HG03432 (cell line): ENCODE results near the gene IL26.

Experiments
- ATAC-seq: cut with Tn5 transposase; IDR thresholded peaks from one replicate; pipeline ENCODE4 v1.9.1; 2021; ENCODE audit warnings: mild to moderate bottlenecking, moderate library complexity; ENCODE audit not compliant: unreplicated experiment

The IL26 gene, protein sequence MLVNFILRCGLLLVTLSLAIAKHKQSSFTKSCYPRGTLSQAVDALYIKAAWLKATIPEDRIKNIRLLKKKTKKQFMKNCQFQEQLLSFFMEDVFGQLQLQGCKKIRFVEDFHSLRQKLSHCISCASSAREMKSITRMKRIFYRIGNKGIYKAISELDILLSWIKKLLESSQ

DNA sequence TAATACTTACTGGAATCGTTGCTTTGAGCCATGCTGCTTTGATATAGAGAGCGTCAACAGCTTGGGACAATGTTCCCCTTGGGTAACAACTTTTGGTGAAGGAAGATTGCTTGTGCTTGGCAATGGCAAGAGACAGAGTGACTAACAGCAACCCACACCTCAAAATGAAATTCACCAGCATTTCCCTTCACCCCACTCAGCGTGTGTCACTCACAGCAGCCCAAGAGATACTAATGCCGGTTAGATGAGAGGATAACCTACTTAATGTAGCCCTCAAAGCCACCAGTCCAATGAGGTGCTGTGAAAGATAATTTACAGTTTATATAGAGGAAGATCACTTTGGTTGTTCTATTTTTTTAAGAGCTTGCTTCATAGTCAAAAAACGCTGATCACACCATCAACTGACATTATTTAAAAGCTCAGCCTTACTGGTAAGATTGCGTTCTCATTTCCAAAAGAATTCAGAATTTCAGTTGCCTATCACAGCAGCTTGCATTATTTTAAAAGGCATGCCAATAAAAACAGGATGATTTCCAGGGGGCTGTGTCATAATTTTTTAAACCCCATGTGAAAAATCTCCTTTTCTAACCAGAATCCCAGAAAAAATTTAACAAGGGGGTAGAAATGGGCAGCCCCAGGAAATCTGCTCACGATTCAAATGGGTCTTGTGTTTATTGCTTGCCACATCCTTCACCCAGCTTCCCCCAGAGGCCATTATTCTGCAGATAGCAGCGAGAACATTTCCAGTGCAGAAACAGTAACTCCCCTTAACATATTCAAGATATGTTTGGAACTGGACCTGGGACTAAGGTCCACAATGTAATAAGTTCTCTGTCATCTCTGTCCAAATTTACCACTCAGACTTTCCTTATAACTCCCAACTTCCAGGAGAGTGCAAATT lies at the start of gene IL26:
Gene IL26 (minus strand): TSS at position 235 of the 901 bp plus-strand sequence. CDS start 54 bp downstream, at position 181.
- no peak for ATAC-seq

DNA sequence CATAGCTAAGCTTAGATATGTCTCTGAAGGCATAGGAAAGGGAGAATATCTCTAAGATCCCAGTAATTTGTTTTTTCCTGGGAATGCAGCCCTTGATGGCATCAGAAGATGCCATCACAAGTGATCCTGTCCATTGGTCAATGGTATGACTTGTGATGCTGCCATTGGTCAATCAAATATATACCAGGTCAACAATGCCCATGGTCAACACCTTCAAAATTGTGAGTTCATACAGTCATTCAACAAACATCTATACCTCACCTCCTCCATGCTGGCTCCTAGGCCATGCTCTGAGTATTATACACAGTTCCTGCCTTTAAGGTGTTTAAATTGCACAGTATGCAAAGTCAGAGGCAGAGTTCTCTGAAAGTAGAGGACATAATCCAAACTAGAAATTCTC lies 47.1 kb upstream of the IL26 start:
- no peak for ATAC-seq

DNA sequence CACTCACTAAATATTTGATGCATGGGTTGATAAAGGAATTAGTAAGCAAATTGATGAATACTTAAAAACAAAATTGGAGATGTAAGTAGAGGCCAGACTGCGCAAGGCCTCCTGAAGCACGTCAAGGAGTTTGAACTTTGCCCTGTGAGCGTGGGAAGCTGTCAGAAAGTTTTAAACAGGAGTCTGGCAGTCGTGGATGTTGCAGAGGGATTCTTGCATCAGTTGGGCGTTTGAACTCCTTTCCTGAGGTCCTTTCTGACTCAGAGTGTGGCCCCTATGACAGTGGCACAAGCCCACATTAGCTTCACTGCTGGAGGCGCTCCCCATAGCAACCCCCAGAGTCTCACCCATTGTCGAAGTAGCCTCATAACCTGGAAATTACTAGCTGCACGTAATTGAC lies 45.7 kb upstream of the IL26 start:
- ATAC-seq: no peak

DNA sequence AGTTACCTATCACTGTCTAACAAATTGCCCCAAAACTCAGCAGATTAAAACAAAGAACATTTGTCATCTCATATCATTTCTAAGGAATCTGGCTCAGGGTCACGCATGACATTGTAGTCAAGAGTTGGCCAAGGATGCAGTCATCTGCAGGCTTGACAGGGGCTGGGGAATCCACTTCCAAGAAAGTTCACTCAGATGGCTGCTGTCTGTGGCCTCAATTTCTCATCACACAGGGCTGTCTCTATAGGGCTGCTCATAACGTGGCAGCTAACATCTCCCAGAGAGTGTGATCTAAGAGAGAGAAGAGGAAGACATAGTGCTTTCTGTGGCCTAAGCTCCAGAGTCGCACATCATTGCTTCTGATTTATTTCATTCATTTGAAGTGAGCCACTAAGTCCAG lies 44.7 kb upstream of the IL26 start:
- ATAC-seq: no peak

DNA sequence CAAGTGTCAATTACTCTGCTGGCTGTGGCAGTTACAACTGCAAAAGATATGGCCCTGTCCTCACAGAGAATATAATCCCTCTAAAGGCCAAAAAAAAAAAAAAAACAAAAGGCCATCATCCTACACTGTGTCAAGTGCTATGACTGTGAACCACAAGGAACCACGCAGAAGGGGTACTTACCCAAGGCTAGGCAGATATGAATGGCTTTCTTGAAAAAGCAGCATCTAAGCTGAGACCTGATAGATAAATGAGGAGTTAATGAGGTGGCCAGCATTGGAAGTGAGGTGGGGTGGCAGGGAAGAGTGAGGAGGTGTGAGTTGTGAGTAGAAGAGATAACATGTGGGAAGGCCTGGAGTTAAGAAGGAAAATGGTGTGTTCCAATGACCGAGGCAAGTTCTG lies 44.2 kb upstream of the IL26 start:
- ATAC-seq: no peak

DNA sequence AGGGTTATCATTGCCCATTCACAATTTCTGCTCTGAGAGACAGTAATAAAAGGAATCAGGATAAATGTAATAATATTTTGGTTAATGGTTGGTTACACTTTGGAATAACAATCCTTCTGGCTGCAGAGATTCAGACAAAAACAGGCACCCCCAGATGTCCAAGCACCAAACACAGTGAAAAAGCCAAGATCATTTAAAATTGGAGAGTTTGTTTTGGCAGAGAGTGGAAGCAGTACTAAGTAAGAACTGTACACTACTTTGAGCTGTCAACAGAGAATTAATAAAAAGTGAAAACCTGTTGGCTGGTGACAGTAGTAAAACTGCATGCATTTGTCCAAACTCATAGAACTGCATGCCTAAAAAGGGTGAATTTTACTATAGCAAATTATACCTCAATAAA lies 43.4 kb upstream of the IL26 start:
- ATAC-seq: no peak

DNA sequence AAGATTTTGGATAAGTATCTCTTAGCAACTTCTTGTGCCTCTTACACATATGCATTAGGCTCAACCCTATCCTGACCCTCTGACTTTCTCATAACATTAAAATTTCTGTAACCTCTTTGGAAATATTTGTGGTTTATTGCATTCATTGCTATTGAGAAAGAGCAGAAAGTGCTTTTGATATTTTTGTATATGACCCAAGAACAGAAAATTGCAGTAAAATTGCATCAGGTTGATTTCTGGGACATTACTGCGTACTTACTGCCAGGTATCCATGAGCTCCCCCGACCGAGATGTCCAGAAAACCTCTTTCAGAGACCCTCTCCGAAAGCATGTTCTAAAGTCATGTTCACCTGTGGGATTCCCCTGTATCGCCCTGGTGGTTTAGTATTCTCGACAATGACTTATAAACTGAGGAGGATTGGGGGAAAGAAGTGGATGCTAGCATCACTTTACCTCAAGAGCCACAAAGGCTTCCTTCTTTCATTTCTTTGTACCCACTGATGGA lies 42.3 kb upstream of the IL26 start:
- ATAC-seq: no peak

DNA sequence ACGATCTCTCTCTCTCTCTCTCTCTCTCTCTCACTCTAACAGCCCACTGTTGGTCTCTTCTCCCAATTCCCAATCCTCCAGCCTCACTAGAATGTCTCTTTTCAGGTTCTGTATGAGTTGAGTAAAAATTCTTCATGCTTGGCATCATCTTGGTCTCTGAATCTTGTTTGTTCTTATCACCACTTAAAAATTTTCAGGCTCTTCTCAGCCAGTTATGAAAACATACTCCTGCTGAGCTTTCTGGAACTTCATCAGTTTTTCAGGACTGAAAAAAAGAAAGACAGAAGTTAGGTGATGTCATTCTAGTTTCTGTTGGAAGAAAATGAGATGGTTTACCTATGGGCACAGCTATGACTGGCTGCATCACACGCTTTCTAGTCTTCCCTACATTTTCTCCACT lies 39.2 kb upstream of the IL26 start:
- no peak for ATAC-seq

DNA sequence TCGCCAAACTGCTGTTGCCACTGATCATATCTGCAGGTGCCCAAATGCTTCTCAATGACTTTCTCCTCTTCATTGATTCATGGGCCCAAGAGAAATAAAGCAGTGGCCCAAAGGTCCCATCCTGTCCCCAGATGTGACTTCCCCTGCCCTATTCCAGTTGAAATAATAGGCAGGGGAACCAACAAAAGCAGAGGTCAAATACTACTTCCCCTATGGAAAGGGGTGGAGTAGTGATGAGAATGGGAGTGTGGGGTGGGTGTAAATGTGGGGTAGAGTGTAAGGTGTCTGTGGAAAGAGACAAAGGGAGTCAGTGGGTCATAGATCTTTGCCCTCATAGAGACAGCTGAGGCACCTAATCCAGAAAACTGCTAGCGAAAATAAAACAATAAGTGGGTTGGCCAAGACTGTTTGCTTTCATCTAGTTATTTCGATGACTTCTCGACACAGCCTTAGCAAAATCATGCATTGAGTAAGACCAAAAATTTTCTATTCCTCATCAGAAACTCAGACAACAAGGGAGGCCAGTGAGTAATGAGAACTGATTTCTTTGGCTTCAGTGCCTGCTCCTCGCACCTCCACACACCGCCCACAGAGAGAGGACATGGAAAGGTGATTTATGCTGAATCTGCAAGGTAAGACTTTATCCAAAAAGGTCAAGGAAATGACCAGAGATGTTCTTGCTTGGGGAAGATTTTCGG lies 38.7 kb upstream of the IL26 start:
- ATAC-seq: no peak

DNA sequence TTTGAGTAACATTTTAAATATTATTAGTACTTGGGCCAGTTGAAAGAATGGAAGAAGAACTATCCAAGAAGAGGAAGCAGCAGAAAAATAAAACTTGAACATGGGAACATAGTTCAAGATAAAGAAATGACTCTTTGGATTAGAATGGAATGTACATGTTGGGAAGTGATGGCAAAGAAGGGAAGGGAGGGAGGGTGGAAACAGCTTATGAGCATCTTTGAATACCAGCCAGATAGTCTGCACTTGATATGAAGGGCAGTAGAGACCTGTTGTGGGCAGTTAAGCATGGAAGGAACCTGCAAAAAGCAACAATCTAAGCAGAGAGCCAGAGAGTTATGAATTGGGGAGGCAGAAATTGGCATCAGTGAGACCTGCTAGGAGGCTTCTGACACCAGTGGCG lies 37.8 kb upstream of the IL26 start:
- ATAC-seq: no peak

DNA sequence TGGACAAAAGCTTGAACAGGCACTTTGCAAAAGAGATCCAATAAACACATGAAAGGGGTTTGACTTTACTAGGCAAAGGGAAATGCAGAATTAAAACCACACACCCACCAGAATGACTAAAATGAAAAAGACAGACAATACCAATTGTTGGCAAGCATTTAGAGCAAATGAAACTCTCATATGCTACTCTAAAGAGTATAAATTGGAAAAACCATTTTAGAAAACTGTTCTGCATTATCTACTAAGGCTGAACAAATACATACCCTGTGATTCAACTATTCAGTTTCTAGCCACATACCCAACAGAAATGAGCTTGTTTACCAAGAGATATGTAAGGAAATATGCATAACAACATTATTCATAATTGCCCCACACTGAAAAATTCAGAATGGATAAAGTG lies 36.3 kb upstream of the IL26 start:
- ATAC-seq: no peak

DNA sequence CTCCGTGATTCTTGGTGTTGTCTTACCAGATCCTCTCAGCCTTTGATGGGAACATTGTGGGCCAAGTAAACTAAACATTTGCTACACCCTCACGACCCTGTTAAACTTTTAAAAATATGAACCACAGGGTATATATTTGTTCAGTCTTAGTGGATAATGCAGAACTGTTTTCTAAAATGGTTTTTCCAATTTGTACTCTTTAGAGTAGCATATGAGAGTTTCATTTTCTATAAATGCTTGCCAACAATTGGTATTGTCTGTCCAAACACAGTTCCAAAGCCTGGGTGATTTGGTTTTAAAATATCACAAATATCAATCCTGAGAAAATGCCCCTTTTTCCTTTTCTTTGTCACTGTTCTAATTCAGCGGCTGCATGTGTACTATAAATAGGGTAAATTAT lies 34.5 kb upstream of the IL26 start:
- no peak for ATAC-seq

DNA sequence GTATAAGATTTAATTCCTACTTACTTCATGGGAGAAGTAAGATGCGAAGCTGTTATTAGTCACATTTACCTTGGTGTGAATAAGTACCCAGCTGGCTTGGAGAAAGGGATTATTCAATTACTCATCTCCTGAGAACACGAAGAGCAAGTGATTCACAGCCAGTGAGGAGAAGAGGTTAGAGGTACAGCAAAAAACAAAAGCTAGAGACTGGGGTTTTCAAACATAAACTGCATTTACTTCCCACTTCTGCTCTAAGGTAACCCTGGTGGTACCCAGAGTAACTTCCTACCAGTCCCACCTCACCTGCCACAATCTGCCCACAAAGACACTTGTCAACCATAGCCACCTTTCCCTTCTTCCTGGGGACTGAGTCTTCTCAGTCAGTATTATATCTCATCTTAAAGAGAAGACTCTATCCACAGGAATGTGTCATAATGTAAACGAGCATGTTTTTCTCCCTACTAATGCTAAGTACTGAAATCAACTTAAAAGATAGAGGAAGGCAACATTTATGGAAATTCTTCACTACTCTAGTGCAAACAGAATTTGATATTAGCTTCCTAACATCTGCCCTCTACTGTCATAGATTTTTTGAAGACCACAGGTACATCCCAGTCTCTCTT lies 33.8 kb upstream of the IL26 start:
- ATAC-seq: no peak

DNA sequence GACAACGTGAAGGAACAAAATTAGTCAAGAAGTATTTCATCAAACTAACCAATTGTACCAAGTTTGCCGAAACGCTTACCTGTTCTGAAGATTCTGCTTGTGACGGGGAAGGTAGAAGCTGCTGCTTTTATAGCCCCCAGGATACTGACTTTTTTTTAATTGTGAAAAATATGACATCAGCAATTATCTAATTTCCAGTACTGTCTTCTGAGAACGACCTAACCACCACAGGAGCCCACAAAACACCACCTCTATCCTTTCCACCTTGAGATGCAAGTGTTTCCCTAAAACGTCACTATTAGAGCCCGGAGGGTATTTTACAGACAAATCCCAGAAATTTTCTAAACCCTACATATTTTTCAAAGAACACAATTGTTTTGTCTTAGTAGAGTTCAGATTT lies 27.9 kb upstream of the IL26 start, which contains the start of gene IL22:
Gene IL22 (minus strand): TSS at position 101 of the 400 bp plus-strand sequence. CDS start 156 bp downstream, outside the sequence.
- ATAC-seq: no peak

DNA sequence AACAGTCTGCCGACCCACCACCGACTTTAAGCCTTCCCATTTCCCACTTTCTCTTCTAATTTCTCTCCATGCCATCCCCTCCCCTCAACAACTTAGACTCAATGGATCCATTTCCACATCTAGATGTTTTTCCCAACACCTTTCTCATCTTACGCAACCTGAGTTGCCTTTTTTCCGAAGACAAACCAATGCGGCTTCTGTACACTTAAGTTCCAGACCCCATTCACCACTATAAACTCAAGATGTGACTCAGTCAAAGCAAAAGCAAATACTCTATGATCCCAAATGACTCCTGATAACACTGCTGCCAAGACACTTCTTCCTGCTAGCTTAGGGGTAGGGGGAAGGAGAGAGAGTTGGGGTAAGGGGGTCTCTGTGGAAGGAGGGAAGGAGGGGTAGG lies 26.5 kb upstream of the IL26 start:
- ATAC-seq: no peak

DNA sequence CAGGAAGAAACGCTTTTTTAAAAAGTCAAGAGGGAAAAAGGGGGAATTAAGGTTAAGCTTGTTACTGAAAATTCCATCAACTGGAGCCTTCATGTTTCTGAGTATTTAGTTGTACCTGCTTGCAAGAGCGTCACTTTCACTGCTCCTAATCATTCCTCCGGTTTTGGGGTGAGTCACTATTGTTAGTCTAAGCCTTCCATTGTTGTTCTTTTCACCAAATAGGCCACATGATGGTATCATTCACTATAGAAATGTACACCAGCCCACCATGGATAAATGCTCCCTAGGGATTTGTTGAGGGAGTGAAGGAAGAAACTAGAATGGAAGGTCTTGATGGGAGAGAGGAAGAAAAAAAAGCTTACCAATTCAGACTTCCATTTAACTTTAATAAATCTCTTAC lies 24.8 kb upstream of the IL26 start:
- ATAC-seq: no peak

DNA sequence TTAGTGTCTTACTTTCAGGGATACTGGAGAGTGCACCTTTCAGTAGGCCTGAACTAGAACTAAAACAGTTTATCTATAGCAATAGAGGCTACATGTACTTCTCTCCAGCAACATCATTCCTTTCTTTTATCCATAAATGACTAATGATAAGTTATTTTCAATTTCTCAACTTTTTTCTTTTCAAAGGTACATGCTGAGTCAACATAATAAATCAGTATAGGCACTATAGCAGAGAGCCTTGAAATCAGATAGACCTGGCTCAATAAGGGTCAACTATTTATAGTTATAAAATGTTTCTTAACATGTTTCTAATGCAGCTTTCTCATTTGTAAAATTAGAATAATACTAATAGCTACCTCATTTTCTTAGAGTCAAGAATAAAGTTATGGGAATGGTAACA lies 22.2 kb upstream of the IL26 start:
- ATAC-seq: no peak

DNA sequence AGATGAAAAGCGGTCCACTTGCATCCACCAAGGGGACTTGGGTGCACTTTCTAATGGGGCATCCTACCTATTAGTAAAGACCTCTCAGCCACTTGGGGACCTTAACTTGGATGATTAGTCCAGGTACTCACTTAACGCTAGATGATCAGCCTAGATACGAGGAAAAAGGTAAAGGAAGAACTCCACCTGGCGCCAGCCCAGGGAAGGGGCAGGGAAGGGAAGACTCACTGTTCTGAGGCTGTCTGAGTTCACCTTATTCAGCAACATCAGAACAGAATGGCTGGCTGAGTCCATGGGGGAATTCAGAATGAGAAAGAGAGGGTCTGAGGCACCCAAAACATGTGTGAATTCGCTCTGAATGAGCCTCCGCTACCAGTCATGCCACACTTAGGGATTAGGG lies 20.7 kb upstream of the IL26 start:
- ATAC-seq: no peak

DNA sequence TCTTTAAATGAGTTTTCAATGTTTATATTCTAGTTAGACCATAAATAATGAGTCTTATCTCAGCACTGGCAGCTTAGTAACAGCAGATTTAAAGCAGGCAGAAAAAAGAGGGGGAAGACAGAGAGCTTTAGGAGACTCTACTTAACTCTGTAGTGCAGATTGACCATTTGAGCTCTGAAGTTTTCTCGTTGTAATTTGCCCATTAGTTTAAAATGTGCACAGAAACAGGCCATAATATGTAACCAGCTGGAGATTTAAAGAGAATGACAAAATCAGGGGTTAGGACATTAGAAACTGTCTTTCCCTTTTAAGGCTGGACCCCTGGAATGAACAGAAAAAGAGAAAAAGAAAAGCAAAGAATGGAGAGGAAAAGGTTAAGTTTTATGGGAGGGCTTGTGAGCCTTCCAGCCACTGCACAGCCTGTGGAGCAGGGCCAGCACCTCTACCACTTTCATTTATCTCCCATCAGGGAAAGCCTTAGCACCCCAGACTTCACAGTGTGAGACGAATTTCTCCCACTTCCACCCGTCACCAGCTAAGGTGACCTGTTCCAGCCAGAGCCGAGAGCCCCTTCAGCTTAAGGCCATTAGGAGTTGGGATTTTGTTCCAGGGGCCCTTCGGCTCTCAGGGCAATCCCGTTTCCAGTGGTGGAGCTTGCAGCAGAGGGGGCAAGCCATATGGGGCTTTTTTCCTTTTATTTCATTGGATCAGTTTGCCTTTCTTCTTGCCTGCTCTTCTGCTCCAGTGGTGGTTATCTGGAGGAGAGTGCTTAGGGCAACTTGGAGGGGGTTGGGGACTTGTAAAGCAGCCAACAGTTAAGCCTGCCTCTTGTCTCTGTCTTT lies 19.8 kb upstream of the IL26 start:
- no peak for ATAC-seq

DNA sequence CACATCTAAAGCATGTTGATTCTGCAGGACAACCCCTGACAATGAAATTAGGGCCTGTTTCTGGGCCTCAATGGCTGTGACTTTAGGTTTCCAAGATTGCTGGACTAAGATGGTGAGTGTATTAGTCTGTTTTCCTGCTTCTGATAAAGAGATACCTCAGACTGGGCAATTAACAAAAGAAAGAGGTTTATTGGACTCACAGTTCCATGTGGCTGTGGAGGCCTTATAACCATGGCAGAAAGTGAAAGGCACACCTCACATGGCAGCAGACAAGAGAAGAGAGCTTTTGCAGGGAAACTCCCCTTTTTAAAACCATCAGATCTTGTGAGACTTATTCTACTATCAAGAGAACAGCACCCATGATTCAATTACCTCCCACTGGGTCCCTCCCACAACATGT lies 17.2 kb upstream of the IL26 start:
- no peak for ATAC-seq
